ENCODE measurements around the gene VPS36.
A peak's percentile ranks its signal among the peaks of the same experiment; 100 is the strongest.
"Not testable (repeated sequence)": the region's sequence is repeated elsewhere in the genome, so short reads cannot be mapped to it uniquely, and the experiment has no call there.

VPS36 gene

DNA sequence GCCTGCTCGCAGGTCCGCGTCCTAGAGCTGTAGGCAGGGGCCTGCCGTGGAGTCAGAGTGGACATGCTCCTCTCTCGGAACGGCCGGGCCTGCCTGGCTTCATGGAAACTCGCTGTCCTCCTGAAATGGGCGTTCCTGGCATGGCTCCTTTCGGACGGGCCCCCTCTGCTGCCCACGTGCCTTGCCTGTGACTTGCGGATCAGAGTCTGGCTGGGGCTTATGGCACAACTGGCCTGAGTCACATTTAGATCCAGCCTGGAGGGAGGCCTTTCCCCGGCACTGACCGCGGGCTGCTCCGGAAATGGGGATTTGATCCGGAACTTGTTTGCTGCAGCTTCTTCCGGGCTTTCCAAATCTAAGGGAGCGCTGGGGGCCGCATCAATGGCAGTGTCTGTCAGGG, 72.5 kb downstream of the VPS36 start:
- in situ Hi-C loops (cut with HindIII; ENCODE audit: low sequenced_read_pairs) = no loop called here

DNA sequence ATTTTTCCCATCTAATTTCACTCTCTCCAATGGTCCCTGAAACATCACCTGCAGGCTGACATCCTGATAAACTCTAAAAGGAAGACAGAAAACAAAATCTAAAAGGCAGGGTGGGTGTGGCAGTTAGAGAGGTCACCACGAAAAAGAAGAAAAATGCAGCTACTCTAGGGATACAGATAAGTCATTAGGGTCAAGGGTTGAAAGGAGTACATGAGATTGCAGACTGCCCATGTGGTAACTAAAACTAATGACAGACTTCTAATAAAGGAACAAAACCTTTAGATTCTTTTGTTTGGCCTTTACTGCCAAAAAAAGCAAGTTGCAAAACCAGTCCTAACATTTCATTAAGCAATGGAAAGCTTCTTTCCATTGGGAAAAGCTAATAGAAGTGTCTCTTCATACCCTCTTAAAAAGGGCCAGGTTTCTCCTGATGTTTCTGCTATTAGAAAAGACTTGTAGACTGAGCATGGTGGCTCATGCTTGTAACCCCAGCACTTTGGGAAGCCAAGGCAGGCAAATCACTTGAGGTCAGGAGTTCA, 75.5 kb downstream of the VPS36 start:
- in situ Hi-C loops (cut with HindIII; ENCODE audit: low sequenced_read_pairs) = no loop called here
- DNase-seq (ENCODE audit: low read depth, low spot score) = no peak
- TF ChIP-seq, protein P1, sequence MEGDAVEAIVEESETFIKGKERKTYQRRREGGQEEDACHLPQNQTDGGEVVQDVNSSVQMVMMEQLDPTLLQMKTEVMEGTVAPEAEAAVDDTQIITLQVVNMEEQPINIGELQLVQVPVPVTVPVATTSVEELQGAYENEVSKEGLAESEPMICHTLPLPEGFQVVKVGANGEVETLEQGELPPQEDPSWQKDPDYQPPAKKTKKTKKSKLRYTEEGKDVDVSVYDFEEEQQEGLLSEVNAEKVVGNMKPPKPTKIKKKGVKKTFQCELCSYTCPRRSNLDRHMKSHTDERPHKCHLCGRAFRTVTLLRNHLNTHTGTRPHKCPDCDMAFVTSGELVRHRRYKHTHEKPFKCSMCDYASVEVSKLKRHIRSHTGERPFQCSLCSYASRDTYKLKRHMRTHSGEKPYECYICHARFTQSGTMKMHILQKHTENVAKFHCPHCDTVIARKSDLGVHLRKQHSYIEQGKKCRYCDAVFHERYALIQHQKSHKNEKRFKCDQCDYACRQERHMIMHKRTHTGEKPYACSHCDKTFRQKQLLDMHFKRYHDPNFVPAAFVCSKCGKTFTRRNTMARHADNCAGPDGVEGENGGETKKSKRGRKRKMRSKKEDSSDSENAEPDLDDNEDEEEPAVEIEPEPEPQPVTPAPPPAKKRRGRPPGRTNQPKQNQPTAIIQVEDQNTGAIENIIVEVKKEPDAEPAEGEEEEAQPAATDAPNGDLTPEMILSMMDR (IDR thresholded peaks at IDR 0.05; ENCODE audit: low read depth, low read length) = no peak
- H3K4me3 ChIP-seq (ENCODE audit: low read depth, low read length) = no peak overlapping the region

More for the DNA sequence above, 72.5 kb downstream of the VPS36 start:
- TF ChIP-seq, protein P1 (IDR thresholded peaks at IDR 0.05; ENCODE audit: low read depth, low read length) = no peak
- DNase-seq (ENCODE audit: low read depth, low spot score) = no peak
- no peak overlapping the region for H3K4me3 ChIP-seq (ENCODE audit: low read depth, low read length)

DNA sequence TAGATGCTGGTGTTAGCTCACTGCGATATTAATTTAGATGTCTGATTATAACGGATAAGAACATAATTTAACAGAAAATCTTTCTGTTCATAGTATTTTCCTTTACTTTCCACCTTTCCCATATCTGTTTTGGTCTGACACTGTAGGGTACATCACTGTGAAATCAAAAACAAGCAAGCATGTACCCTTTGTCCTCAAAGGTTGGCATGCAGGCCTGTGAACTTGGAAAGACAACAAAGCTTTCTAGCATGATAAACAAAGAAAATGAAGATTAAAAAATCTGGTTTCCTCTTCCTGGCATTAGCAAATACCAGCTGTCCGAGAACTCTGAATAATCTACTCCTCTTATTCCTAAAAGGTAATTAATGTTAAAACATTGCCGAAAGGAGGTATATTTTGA, 76.0 kb downstream of the VPS36 start:
- TF ChIP-seq, protein P1 (IDR thresholded peaks at IDR 0.05; ENCODE audit: low read depth, low read length) = no peak
- DNase-seq (ENCODE audit: low read depth, low spot score) = no peak
- in situ Hi-C loops (cut with HindIII; ENCODE audit: low sequenced_read_pairs) = no loop called here
- H3K4me3 ChIP-seq (ENCODE audit: low read depth, low read length) = no peak overlapping the region

DNA sequence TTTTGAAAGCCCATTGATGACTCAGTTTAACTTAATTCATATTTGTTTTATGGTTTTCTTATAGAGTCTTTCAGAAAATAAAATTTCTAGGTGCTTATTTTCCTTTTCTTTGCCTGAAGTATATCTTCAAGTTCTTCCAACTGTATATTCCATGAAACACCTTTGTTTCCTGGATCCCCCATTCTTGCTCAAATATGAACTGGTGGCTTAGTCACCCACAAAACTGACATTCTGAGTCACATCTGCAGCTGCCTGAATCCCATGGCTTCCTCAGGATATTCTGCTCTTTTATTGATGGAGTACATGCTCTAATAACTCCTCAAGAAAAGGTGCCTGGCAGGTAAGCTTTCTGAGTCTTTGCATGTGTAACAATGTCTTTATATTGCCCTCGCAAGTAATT, 77.2 kb downstream of the VPS36 start:
- in situ Hi-C loops (cut with HindIII; ENCODE audit: low sequenced_read_pairs); DNase-seq (ENCODE audit: low read depth, low spot score); H3K4me3 ChIP-seq (ENCODE audit: low read depth, low read length): not testable (repeated sequence)

DNA sequence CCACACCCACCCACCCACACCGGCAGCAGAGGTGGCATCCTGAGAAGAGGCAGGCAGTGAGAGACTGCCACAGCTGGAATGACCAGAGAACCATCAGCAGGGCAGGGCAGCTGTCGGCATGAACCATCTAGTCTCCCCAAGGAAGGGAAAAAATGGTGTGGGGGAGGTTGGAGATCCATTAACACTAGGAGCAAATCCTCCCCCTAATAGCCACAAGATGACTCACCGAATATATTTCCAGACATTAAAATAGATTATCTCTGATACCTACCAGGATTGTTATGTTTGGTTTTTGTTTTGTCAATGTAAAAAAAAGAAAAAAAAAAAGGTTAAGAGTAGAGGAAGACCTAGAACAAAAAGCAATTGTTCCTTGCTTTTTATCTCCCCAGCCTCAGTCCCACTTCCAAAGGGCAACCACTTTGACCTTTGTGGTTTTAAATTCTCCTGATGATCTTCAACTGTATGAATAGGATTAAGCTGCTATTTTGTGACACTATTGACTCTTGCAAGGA, 78.6 kb downstream of the VPS36 start:
- TF ChIP-seq, protein P1 (IDR thresholded peaks at IDR 0.05; ENCODE audit: low read depth, low read length) = no peak
- in situ Hi-C loops (cut with HindIII; ENCODE audit: low sequenced_read_pairs) = no loop called here
- H3K4me3 ChIP-seq (ENCODE audit: low read depth, low read length) = no peak overlapping the region
- peak; percentile 70 for DNase-seq (ENCODE audit: low read depth, low spot score)

DNA sequence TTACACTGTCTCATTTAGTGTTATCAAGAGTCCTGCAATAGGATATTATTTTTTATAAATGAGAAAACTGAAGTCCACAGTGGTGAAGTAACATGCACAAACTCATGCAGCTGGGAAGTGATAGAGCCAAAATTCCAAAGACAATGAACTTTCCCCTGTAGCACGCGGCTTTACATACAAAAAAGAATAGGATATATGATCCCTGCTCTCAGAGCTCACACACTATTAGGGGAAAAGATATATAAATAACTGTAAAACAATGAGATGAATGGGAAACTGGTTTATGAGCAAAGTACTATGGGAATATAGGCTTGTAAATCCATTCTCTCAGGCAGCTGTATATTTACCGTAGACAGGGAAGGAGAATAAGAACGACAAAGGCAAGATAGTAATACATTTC, 84.1 kb downstream of the VPS36 start:
- TF ChIP-seq, protein P1 (IDR thresholded peaks at IDR 0.05; ENCODE audit: low read depth, low read length) = no peak
- no peak for DNase-seq (ENCODE audit: low read depth, low spot score)
- no peak overlapping the region for H3K4me3 ChIP-seq (ENCODE audit: low read depth, low read length)
- in situ Hi-C loops (cut with HindIII; ENCODE audit: low sequenced_read_pairs) = no loop called here
